Measurements from ENCODE around the gene SMO. TPM values are rescaled to one million over a fixed set of nuclear protein-coding genes. Genes with fewer than 3 reads are reported as not detected.

The SMO gene
- total RNA-seq: 1 to 10 TPM; 4.7 to 9.9 TPM

DNA sequence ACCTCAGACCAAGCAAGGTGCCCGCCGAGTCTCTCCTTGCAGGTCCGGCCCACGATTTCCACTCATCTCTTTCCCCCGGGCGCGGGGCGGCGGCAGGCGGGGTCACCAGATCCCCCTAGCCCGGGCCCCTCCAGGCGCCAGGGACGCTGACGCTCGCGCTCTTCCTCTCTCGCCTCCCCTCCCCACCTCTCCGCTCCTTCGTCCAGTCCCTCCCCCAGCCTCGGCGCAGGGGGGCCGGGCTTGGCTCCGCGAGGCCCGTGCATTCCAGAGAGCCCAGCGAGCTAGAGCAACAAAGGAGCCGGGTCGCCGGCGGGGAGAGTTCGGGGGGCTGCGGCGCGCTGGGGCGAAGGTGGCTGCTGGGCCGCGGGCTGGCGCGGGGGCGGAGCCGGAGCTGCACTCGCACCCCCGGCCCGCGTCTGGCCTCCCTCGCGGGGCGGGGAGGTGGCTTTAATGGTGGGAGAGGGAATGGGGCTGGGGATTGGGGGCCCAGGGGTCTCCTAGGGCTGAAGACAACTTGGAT is at the start of gene SMO:
SMO (plus strand) TSS at position 262 of the 520 bp plus-strand sequence. CDS start 519 bp downstream, outside the sequence.
- peak within 1 kb of the TSS; percentile 44 to 59 for H3K27ac ChIP-seq
- H3K4me1 ChIP-seq: peaks cover 0 to 14% of the 10 kb centered on the region in 2 donors
- H3K36me3 ChIP-seq: no peaks in the 10 kb centered on the region
- no peak for DNase-seq (ENCODE audit: low spot score)
- no peaks in the 10 kb centered on the region for H3K9me3 ChIP-seq
- H3K27me3 ChIP-seq: no peaks in the 10 kb centered on the region
- H3K4me3 ChIP-seq: peak within 1 kb of the TSS; percentile 67 to 81
- TF ChIP-seq, protein P1, sequence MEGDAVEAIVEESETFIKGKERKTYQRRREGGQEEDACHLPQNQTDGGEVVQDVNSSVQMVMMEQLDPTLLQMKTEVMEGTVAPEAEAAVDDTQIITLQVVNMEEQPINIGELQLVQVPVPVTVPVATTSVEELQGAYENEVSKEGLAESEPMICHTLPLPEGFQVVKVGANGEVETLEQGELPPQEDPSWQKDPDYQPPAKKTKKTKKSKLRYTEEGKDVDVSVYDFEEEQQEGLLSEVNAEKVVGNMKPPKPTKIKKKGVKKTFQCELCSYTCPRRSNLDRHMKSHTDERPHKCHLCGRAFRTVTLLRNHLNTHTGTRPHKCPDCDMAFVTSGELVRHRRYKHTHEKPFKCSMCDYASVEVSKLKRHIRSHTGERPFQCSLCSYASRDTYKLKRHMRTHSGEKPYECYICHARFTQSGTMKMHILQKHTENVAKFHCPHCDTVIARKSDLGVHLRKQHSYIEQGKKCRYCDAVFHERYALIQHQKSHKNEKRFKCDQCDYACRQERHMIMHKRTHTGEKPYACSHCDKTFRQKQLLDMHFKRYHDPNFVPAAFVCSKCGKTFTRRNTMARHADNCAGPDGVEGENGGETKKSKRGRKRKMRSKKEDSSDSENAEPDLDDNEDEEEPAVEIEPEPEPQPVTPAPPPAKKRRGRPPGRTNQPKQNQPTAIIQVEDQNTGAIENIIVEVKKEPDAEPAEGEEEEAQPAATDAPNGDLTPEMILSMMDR (IDR thresholded peaks at IDR 0.05): no peak

DNA sequence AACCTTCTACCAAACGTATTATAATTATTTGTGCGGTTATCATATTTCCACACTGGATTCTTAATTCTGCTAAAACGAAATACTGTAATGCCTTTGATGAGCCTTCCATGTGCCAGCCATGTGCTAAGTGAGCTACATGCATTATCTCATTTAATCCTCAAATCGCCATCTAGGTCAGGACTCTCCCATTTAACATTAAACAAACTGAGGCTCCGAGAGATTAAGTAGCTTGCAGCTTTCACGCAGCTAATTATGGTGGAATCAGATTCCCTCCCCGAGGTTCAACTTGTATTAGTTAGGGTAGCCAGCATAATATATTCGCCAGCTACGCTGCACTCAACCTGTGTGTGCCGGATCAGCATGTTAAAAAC is 44.7 kb upstream of the SMO start:
- Histone ChIP-seq H3K36me3 (no peaks in the 10 kb centered on the region), H3K27me3 (no peaks in the 10 kb centered on the region), H3K4me1 (peaks cover 0 to 17% of the 10 kb centered on the region in 2 donors), H3K9me3 (no peaks in the 10 kb centered on the region), H3K27ac (no peak overlapping the region), H3K4me3 (peak overlapping the region in 1 of 2 donors; percentile 62)
- TF ChIP-seq, protein P1 (IDR thresholded peaks at IDR 0.05): no peak
- no peak for DNase-seq (ENCODE audit: low spot score)

DNA sequence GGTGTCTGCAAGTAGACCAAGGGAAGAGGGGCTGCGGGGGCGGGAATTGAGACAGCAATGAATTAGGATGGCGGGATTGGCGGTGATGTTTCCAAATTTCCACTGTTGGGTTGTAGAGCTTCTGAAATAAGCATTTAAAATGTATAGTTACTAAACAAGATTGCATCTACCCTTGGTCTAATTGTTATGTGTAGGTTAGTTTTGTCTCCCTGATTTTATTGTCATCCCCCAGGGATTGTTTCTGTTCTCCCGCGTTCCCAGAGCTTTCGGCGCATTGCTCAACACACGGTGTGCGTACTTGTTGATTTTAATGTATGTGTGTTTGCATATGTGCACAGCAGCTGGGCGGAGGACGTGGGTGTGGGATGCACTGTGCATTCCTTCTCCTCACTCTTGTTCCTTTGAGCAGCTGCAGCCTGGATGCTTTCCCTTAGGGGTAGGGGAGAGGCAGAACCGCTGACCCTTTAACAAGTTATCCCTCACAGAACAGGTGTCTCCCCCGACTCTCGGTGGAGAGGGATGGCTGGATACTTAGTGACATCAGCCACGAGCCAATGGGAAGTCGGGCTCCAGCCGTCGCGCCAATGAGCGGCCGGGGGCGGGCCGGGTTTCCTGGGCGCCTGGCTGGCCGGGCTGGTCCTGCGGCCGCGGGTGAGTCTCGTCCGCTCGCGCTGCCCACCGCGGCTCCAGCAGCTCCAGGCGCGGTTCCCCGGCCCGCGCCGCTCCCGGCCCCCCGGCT is 44.2 kb upstream of the SMO start, which contains the start of gene TSPAN33:
TSPAN33 (plus strand) TSS at position 613 of the 739 bp plus-strand sequence. CDS start 274 bp downstream, outside the sequence.
- Histone ChIP-seq H3K36me3 (no peaks in the 10 kb centered on the region), H3K4me3 (peak within 1 kb of the TSS; percentile 55 to 62), H3K27me3 (no peaks in the 10 kb centered on the region), H3K9me3 (no peaks in the 10 kb centered on the region), H3K27ac (peak within 1 kb of the TSS in 1 of 2 donors; percentile 48), H3K4me1 (peaks cover 0 to 17% of the 10 kb centered on the region in 2 donors)
- peak; percentile 86 for DNase-seq (ENCODE audit: low spot score)
- TF ChIP-seq, protein P1 (IDR thresholded peaks at IDR 0.05): no peak

- Histone ChIP-seq H3K27me3 (no peaks in the 10 kb centered on the region), H3K4me1 (peaks cover 0 to 20% of the 10 kb centered on the region in 2 donors), H3K4me3 (peak overlapping the region; percentile 55 to 62), H3K36me3 (no peaks in the 10 kb centered on the region), H3K9me3 (no peaks in the 10 kb centered on the region), H3K27ac (peak overlapping the region in 1 of 2 donors; percentile 48)
- TF ChIP-seq, protein P1 (IDR thresholded peaks at IDR 0.05): peak in 1 of 2 donors; percentile 44
- no peak for DNase-seq (ENCODE audit: low spot score)
These were observed 43.4 kb upstream of the SMO start for GRCh38 chr7:129144834-129145668.

DNA sequence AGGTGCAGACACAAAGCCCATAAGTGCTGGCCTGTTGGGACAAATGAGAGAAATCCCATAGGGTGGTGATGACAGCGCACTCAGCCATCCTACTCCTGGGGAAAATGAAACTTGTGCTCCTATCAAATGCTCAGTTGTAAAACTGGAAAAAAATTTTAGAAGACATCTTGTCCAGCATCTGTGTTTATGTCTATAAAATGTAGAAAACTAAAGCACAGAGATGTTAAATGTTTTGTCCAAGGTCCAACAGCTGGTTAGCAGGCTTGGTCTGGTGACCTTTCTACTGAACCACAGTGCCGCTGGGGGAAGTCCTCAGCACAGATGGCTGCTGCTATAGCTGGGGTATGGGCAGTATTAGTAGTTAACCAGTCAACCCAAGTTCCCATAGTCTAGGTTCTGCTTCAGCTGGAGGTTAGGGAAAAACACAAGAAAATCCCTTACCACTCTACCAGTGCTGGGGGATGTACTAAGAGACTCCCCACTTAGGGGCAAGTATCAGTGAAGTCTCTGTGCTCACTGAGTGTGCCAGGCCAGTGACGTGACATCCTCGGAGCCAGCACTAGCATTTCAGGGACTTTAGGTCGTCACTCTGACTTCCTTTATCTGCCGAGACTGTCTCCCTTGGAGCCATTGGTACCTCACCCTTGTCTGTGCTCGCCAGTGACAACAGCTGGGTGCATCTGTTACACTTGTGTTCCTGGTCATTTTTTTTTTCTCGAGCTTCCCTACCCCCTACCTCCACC is 42.0 kb upstream of the SMO start:
- Histone ChIP-seq H3K4me1 (peaks cover 0 to 23% of the 10 kb centered on the region in 2 donors), H3K27me3 (no peaks in the 10 kb centered on the region), H3K27ac (peak overlapping the region; percentile 2 to 4), H3K4me3 (no peak overlapping the region), H3K36me3 (no peaks in the 10 kb centered on the region), H3K9me3 (no peaks in the 10 kb centered on the region)
- no peak for DNase-seq (ENCODE audit: low spot score)
- TF ChIP-seq, protein P1 (IDR thresholded peaks at IDR 0.05): no peak

All from right atrium auricular region (tissue), 2 donors.